Activated CD8-positive, alpha-beta memory T cell treated with anti-CD3 and anti-CD28 coated beads for 36 hours (primary cell): ENCODE measurements around the gene DYSF. TPM values are rescaled to one million over a fixed set of nuclear protein-coding genes. Genes with fewer than 3 reads are reported as not detected.

Source experiments
- CTCF ChIA-PET: fragments of 350-600 bp; sonication (Branson Sonifier 250); formaldehyde crosslinking; loops from one replicate; lab custom pipeline; 2021; ENCODE audit warnings: antibody characterized with exemption; lab: Charles Lee
- POLR2A ChIA-PET: fragments of 350-600 bp; sonication (Branson Sonifier 250); formaldehyde crosslinking; loops from one replicate; lab custom pipeline; 2021; ENCODE audit warnings: antibody characterized with exemption; lab: Charles Lee
- total RNA-seq, 2 experiments: library from RNA; stranded (reverse); gene quantifications; one replicate each; pipeline ENCODE4 v1.2.3, GENCODE V29; 2021

DYSF gene
- total RNA-seq, 2 experiments from 2014 or later = 4.8 to 5.8 TPM

DNA sequence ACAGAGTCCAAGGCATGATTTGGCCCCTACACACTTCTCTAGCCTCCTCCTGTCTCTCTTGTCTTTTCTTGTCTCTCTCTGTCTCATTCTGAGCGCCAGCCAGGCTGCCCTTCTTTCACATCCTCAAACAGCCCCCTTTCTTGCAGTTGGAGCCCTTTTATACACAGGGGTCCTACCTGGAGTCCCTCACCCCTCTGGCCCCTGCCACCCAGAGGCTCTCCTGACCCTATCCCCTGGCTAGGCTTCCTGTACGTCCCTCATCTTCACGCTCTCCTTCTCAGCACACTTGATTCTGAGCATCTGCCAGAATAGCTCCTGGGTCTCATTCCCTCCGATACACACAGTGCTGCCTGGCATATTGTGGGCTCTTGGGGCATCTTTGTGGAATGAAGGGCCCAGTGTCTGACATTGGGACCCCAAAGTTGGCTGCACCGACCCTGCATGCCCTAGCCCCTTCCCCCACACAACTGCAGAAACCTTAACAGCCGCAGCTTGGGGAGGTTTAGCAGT is 261.9 kb downstream of the DYSF start:
- ChIA-PET POLR2A (no interaction called here), CTCF (no interaction called here)

DNA sequence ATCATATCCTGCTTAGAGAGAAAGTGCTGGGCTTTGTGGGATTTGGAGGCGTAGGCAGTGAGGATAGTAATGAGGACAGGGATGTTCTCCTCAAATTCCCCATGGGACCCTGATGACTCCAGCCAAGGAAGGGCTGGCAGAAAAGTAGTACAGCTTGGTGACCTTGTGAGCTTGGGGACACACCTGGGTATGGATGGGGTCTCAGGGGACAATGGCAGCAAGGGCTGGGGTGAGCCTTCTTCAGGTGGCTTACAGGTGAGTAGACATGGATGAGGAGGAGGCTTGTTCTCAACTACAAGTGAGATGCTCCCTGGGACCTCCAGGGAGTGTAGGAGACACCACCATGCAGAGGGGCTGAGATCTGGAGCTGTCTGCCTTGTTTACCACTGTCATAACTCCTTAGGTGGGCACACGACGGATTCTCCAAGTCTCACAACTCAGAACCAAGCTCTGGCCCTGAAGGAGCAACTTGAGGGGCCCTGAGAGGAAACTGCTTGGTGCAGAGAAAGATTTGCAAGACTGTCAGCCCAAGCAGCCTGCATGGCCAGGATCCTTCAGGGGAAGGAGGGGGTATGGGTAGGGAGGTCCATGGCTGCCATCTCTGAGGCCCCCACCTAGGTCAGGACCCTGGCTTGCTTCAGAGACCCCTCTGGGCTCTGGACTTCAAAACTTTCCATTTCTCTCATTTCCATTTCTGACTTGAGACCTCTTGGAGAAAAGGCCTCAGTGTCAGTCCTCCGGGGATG is 262.8 kb downstream of the DYSF start:
- ChIA-PET CTCF (no interaction called here), POLR2A (no interaction called here)

DNA sequence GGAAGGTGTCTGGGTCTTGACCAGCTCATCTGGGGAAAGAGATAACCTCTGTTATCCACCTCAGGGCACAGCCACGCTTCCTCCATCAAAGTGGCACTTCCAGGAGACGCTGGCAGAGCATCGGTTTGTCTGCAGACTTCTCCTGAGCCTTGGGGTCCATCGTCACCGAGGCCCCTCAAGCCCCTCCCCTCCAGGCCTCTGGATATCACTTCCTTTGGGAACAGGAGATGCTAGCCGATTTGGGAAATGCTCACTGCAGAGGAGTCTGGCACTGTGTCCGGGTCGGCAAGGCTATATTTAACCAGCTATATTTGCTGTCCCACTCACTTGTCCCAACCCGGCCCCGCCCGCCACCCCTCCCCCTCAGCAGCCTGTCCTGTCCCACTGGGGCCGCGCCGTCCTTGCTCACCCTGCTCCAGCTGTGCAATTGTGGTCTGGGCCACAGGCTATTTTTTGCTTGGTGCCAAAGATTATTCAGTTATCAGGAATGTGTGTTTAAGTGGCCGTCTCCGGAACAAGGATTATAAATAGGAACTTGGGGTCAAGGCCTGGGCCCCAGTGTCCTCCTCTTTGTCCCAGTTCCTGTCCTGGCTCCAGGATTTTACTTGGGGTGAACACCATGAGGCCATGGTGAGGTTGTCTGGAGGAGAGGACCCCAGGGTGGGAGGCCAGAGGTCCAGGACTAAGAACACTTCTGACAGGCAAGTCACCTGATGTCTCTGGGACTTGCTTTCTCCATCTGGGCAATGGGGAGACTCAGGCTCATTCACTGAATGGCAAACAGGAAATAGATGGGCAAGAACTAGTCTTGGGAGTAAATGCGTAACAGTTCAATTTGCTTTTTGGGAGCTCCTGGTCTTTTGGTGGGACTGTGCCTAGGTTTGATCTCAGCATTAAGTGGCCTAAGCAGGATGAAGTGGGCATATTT is 263.6 kb downstream of the DYSF start:
- CTCF ChIA-PET = no interaction called here
- POLR2A ChIA-PET = no interaction called here

DNA sequence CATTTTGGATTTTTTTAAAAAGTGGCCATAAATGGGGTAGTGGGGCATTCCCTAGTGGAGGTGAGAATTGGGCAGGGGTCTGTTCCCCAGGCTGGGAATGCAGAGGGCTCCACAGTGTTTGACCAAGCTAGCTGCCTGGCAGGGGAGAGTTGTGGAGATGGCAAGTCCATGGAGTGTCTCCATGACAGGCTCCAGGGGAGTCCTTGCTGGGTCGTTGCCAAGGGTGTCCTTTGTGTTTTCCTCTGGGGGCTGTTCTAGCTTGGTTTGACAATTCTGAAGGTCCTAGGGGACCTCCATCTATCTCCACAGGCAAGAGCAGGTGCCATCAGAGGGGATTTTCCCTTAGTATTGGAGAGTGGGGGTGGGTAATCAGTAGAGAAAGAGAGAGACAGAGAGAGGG is 265.3 kb downstream of the DYSF start:
- POLR2A ChIA-PET = no interaction called here
- CTCF ChIA-PET = no interaction called here

DNA sequence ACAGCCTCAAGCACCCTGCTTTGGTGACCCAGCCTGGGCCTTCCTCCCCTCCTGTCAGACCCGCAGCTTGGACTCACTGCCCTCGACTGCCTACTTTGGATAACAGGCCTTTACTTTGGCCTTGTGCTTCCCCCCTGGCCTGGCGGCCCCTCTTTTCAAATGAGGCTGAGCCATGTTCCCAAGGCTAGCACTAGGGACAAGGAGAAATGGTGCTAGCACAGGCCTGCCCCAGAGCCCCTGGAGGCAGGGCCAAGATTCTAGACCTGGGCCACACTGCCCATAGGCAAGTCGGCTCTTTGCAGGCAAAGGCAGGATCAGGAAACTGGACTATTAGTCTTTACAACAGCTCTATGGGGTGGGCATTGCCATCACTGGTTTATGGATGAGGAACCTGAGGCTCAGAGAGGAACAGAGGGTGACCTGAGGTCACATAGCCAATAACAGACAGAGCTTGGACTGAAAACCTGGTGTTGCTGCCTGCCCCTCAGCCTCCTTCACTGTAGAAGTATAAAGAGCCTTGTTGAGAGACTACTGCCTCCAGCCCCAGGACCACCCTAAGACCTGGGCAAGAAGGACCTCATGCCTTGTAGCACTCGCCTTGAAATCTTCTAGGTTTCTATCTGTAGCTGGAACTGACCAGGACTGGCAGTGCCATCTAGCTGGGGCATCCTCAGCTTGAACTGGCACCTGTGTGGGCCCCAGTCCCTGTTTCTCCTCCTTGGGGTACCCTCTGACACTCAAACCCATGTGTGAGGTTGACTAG is 266.3 kb downstream of the DYSF start:
- ChIA-PET CTCF (no interaction called here), POLR2A (no interaction called here)

DNA sequence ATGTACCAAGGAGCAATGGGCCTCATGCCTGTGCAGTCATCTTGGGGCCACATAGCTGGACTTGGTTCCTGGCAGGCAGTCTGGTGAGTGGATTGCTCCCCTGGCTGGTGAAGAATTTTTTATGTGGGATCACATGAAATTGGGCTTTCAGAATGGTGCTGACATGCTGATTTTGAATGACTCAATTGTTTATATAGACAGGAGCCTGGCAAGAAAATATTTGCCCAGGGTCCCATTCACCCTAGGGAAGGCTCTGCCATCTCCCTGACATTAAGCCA is 266.9 kb downstream of the DYSF start:
- POLR2A ChIA-PET = no interaction called here

DNA sequence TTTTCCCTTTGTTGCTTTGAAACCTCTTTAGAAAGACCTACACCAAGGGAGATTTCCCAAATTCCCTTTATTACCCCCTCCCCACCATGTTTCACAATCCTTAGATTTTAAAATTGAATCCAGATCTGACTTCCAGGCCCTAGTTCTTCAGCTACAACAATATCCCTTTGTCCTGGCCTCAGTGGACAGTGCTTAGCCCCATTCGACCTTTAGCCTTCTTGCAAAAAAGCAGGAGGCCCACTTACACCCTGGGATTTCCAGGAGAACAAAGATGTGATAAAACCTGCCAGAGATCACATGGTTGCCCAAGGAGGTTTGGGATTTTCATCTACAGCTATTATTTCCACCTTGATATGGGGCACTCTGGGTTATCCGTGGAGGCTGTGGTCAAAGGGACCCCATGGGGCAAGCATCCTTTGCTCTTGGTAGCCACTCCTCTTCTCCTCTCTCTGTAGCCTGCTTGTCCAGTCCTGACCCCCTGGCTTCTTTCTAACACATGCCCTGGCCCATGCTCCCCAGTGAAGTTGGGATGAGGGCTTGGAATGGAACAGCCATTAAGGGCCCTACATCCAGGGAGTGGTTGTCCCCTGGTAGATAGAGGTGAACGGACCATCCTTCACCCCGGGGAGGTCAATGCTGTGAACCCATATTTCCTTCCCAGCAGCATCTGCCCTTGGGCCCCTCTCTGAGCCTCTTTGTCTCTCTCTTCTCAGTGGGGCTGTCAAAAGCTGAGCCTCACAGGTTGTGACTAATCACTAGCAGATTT is 267.4 kb downstream of the DYSF start:
- ChIA-PET POLR2A (no interaction called here), CTCF (no interaction called here)

More for the DNA sequence above, 266.9 kb downstream of the DYSF start:
- CTCF ChIA-PET = no interaction called here

DNA sequence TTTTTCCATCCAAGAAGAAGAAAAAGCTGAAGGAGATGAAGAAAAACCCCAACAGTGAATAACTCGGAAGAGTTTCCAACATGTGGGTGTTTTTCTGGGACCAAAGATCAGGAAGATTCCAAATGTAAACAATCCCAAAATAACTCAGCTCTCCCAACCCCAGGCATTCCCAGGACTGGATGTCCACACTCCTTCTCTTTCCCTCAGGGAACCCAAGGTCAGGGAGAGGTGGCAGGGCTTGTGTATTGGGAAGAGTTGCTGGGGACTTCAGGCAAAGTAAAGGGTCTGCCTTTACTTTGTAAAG is 268.0 kb downstream of the DYSF start:
- POLR2A ChIA-PET = no interaction called here
- CTCF ChIA-PET = no interaction called here

DNA sequence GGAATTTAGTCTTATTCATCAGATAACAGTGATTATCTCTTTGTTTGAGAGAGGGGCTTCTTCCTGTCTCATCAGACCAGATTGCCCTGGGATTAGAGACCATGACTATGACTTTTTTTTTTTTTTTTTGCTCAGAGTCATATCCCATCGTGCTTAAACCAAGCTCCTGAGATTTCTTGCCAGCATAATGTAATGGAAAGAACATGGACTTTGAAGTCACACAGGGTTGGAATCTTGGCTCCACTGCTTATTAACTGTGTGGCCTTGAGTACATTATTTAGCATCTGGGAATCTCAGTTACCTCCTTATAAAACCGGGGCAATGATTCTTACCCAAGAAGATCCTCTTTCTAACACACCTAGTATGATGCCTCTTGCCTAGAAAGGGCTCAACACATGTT is 268.3 kb downstream of the DYSF start:
- ChIA-PET CTCF (no interaction called here), POLR2A (no interaction called here)

DNA sequence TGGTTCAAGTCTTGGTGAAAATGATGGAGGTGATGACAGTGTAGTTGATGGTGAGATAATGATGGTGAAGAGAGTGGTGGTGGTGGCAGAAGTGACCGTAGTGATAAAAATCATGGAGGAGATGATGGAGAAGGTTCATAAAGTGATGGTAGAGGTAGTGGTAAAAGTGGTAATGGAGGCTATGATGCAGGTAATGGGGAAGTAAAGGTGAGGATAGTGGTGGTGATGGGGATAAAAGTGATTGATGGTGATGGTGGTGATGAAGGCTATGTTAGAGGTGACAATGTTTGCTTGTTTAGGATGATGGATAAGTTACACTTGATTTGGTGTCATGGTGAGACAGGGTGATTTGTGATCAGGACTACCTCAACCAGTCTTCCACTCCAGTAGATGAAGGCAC is 268.9 kb downstream of the DYSF start:
- CTCF ChIA-PET = no interaction called here
- POLR2A ChIA-PET = no interaction called here

DNA sequence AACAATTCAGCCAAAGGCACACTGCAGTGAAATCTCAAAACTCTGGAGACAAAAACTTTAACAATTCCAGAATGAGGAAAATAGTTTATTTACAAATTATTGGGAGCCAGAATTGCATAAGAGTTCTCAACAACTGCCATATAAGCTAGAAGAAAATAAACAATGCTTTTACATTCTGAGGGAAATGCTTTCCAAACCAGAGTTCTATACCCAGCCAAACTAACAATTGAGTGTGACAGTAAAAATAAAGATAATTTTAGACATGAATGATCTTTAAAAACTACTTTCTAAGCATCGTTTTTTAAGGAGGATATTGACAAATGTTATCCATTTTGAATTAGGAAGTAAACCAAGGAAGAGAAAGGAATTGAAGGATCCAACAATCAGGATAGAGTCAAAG is 271.4 kb downstream of the DYSF start:
- POLR2A ChIA-PET = no interaction called here

DNA sequence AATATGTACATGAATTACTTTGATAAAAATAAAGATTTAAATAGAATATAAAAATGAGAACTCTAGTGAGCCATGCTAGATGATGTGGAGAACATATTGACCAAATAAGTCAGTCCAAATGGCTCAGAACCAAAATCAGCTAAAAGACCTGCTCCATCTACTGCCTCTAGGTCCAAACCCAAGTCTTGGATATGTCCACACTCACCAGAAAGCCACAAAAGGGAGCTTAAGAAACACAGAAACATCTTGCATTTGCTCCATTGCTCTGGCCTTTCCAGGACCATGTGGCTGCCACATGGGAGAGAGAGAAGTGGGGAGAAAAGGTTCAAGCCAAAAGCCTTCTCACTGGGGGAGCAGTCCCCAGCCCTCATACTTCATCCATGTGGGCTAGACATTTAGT is 272.5 kb downstream of the DYSF start:
- CTCF ChIA-PET = no interaction called here
- POLR2A ChIA-PET = no interaction called here

More for the DNA sequence above, 271.4 kb downstream of the DYSF start:
- CTCF ChIA-PET = no interaction called here

DNA sequence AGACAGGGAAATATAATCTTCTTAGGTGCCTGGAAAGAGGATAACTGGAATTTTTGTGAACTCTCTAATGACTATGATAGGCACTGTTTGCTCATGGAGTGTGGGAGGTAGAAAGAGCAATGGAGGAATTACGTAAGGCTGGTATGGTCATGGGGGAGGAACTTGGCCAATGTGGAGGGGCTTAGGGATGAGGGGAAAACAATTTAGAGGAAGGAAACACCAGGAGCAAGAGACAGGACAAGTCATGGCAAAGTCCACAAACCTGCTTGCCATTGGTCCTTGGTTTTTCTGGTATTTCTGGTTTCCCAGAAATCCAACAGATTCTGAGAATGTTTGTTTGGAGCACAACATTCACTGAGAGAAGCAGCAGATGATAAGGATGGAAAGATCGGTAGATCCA is 274.2 kb downstream of the DYSF start:
- CTCF ChIA-PET = no interaction called here
- POLR2A ChIA-PET = no interaction called here

DNA sequence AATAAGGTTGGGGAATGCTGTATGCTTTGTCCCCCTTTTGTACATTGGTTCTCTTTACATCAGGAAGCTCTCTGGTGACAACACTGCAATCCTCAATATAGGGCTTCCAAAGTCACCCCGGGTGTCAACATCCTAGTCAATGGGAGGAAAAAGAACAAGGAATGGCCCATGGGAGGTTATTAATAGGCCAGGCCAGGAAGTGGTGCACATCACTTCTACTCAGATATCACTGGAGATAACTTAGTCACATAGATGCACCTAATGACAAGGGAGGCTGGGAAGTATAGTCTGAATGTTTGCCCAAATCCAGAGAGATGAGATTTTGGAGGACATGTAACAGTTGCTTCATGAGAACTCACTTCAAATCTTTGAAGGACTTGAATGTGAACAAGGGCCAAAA is 274.7 kb downstream of the DYSF start:
- CTCF ChIA-PET = no interaction called here
- POLR2A ChIA-PET = no interaction called here

DNA sequence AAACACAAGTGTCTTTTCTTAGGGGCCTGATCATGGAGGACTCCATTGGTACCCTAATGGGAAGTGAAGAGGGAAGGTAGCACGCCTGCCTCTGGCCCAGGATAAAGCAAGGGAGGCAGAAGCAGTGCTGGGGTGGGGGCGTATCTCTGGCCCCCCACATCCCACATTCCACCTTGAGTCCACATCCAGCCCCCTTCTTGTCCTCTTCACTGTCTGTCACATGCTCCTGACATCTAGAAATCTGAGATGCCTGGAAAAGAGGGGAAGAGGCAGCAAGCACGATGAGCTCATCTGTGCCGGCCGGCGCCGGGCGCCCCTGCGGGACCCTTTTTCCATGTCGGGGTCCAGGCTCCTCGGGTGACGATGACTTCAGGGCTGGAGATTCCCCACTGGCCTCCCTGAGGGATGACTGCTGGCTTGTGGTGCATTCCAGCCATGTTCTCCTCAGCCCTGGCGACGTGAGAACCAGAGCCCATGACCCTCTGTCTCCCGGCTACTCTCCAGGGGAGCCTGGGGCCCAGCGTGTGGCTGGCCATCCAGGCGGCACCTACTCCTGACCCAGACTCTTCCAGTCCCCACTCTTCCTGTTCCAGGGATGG is 277.5 kb downstream of the DYSF start:
- ChIA-PET CTCF (no interaction called here), POLR2A (no interaction called here)

DNA sequence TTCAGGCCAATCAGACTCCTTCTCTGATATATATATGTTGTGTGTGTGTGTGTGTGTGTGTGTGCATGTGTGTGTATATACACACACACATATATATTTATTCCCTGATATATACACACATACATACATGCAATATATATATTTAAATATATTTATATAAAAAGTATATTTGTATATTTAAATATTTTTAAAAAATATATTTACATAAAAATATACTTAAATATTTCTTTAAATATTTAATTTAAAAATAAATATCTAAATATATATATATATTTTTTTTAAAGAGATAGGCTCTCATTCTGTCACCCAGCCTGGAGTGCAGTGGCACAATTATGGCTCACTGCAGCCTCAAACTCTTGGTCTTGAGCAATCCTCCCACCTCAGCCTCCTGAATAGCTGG is 281.3 kb downstream of the DYSF start:
- POLR2A ChIA-PET = no interaction called here
- CTCF ChIA-PET = no interaction called here

DNA sequence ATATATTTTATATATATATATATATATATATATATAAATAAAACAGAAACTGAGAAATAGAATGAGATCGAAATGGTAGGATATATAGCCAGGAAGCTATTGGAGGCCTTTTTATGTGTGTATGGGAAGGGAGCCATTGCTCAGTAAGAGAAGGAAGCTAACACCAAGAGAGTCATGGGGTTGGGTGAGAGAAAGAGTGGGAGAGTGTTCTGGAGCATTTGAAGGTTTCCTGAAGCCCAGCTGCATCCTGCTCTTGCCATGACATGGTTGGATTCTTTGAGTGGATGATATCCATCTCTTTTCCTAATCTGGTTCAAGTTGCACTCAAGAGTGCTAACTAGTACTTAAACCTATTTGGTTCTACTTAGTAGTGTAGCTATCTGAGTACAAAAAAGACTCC is 282.3 kb downstream of the DYSF start:
- POLR2A ChIA-PET = no interaction called here

More for the DNA sequence above, 282.3 kb downstream of the DYSF start:
- CTCF ChIA-PET = no interaction called here
